Fibroblast of pulmonary artery (primary cell): ENCODE measurements around the gene EVX2.

Experiments used
- DNase-seq: peaks from one replicate; pipeline ENCODE4 v3.0.0-alpha.2; 2010; ENCODE audit warnings: low read depth
- H3K4me3 ChIP-seq: replicated peaks from 2 replicates; pipeline ENCODE4 v1.5.1; 2011; ENCODE audit warnings: low read depth, mild to moderate bottlenecking, control low read depth, low read length, moderate library complexity
- TF ChIP-seq, protein P1 (sequence below): IDR thresholded peaks from 2 replicates; pipeline ENCODE4 v1.5.1; 2011; ENCODE audit warnings: mild to moderate bottlenecking, control low read depth, low read length, inconsistent platforms; ENCODE audit errors: missing control alignments

EVX2 gene

DNA sequence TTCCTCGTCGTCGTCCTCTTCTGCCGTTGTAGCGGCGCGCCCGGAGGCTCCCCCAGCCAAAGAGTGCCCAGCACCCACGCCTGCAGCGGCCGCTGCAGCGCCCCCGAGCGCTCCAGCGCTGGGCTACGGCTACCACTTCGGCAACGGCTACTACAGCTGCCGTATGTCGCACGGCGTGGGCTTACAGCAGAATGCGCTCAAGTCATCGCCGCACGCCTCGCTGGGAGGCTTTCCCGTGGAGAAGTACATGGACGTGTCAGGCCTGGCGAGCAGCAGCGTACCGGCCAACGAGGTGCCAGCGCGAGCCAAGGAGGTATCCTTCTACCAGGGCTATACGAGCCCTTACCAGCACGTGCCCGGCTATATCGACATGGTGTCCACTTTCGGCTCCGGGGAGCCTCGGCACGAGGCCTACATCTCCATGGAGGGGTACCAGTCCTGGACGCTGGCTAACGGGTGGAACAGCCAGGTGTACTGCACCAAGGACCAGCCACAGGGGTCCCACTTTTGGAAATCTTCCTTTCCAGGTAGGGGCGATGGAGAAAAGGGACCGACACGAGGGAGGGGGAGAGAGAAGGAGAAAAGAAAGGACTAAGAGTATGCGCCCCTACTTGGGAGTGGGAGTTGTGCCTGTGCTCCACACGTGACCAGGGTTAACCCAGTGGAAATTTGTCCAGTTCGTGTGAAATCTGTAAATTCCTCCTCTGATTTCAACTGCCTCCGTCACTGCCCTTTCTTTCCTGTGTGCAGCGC lies 9.6 kb upstream of the EVX2 start:
- H3K4me3 ChIP-seq: no peak overlapping the region
- DNase-seq: no peak

DNA sequence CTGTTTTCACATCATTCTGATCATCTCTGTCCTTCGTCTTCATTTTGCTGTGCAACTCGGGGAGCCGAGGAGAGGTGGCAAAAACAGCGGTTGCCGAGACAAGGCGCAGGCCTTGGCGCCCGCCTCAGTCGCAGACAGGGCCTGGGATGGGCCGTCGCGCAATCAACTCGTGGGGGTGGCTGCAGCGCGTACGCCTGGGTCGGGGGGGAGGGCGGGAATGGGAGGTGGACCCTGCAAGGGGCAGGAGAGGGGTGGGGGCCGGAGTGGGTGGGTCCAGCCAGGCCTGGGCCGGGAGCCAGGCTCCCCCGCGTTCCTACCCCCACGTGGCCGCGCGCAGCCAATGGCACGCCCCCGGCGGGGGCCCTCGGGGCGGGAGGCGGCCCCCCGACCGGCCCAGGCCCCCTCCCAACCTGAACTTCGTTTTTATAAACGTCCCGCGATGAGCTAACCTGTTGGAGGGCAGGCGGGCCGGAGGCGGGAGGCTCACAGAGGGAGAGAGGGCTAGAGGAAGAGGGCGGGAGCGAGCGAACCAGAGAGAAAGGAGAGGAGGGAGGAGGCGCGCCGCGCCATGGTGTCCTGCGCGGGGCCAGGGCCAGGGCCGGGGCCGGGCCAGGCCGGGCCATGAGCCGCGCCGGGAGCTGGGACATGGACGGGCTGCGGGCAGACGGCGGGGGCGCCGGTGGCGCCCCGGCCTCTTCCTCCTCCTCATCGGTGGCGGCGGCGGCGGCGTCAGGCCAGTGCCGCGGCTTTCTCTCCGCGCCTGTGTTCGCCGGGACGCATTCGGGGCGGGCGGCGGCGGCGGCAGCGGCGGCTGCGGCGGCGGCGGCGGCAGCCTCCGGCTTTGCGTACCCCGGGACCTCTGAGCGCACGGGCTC lies 8.7 kb upstream of the EVX2 start, which contains the start of gene HOXD13:
HOXD13 (plus strand) TSS at position 452 of the 875 bp plus-strand sequence; CDS start at position 622, 170 bp downstream.
- TF ChIP-seq, protein P1, sequence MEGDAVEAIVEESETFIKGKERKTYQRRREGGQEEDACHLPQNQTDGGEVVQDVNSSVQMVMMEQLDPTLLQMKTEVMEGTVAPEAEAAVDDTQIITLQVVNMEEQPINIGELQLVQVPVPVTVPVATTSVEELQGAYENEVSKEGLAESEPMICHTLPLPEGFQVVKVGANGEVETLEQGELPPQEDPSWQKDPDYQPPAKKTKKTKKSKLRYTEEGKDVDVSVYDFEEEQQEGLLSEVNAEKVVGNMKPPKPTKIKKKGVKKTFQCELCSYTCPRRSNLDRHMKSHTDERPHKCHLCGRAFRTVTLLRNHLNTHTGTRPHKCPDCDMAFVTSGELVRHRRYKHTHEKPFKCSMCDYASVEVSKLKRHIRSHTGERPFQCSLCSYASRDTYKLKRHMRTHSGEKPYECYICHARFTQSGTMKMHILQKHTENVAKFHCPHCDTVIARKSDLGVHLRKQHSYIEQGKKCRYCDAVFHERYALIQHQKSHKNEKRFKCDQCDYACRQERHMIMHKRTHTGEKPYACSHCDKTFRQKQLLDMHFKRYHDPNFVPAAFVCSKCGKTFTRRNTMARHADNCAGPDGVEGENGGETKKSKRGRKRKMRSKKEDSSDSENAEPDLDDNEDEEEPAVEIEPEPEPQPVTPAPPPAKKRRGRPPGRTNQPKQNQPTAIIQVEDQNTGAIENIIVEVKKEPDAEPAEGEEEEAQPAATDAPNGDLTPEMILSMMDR: no peak
- no peak within 1 kb of the TSS for H3K4me3 ChIP-seq
- no peak for DNase-seq

More for the DNA sequence above, 9.6 kb upstream of the EVX2 start:
- TF ChIP-seq, protein P1: no peak

DNA sequence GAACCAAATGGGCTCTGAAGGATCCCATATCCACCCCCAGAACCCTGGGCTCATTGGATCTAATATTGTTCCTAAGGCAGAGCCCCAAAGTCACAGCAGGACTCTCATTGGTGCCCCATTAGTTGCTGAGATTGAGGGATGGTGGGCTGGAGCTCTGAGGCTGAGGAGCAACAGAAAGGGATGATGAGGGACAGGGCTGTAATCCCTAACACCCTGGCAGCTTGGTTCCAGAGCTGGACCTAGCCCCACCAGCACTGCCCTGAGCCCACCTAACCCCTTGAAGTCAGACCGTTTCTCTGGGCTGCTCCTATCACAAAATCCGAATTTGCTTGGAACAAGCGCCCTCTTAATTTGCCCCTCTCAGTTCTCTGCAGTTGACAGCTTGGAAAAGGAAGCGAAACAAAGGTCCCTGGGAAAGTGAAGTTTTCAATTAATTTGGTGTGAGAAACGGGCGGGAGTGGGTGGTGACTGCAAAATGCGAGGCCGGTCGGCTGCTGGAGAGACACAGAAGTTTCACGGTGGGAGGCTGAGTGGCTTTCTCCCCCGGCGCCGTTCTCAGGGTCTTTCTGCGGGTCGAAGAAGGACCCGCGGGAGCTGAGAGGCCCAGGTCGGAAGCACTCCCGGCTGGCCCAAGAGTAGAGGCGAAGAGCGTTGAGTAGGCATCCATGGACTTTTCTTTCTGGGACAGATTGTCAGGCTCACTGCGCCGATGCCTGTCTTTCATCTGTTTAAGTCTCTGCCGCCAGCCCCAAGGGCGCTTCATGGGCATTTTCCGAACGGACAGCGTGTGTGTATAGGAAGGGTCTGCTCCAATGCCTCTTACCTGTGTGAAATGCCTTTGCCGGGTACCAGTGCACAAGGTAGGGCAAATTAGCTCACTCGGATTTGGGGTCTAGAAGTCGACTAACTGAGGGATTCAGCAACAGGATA lies 7.8 kb upstream of the EVX2 start:
- no peak for DNase-seq
- TF ChIP-seq, protein P1: no peak
- no peak overlapping the region for H3K4me3 ChIP-seq

DNA sequence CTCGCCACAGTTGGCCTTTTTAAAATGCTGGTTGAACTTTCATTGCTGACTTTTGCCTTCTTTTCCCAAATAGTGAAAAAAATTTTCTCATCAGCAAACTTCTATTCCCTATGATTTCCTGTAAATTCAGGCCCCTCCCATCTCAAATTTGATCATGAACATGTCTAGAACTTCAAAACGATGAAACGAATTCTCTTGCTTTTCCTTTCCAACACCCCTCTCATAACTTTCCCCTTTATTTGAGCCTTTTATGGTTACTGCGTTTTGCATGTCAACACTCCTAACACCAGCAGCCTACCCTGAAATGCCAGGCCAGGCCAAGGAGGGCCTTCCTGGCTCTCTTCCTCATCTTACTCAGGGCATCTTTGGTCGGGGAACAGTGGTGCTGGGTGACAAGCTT lies 7.1 kb upstream of the EVX2 start:
- no peak for DNase-seq
- TF ChIP-seq, protein P1: no peak
- no peak overlapping the region for H3K4me3 ChIP-seq

DNA sequence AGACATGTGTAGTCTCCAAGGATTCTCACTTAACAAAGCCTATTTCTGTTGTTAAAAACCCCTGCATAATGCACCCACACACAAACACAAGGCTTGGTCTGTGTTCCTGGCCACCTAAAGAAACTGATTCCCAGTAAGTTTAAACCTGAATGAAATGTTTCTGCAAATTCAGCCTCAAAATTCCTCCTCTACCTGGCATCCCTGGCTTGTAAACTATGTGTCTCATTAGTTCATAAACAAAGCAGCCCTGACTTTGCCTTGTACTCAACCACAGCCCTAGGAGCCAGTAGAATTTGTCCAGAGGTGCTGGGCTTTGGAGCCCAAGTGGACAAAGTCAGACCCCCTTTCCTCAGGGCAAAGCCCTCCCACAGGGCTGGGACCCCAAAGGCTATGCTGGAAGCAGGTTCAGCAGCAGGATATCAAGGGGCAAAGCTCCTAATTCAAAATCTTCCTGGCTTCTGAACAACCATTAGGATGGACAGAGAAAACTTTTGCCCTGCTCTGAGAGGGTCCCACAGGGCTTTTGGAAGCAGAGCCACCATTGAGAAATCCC lies 6.2 kb upstream of the EVX2 start:
- no peak for DNase-seq
- TF ChIP-seq, protein P1: no peak
- no peak overlapping the region for H3K4me3 ChIP-seq
